HG03469 (cell line): ENCODE results near the gene DLG4.

Experiments
- ATAC-seq: cut with Tn5 transposase; IDR thresholded peaks from one replicate; pipeline ENCODE4 v1.9.1; 2021; ENCODE audit warnings: mild to moderate bottlenecking, moderate library complexity, moderate number of reproducible peaks; ENCODE audit not compliant: unreplicated experiment

The DLG4 gene

GRCh38 chr17:7215652-7216180 is 3.9 kb downstream of the DLG4 start:
- ATAC-seq: no peak

- no peak for ATAC-seq
These were observed 4.4 kb downstream of the DLG4 start for GRCh38 chr17:7215136-7215638.

GRCh38 chr17:7214300-7215135 is 5.1 kb downstream of the DLG4 start:
- ATAC-seq: peak; percentile 44

GRCh38 chr17:7213895-7214299 is 5.7 kb downstream of the DLG4 start:
- ATAC-seq: no peak

- no peak for ATAC-seq
These were observed 8.0 kb downstream of the DLG4 start for GRCh38 chr17:7211491-7212273.

GRCh38 chr17:7208754-7209460 is 10.7 kb downstream of the DLG4 start:
- ATAC-seq: no peak

GRCh38 chr17:7208027-7208571 is 11.5 kb downstream of the DLG4 start:
- ATAC-seq: no peak

- ATAC-seq: no peak
These were observed 12.3 kb downstream of the DLG4 start for GRCh38 chr17:7207120-7208001.

- no peak for ATAC-seq
These were observed 14.1 kb downstream of the DLG4 start for GRCh38 chr17:7205561-7205960.

- ATAC-seq: peak; percentile 64
These were observed 14.7 kb downstream of the DLG4 start for GRCh38 chr17:7204828-7205461.

GRCh38 chr17:7204336-7204735 is 15.3 kb downstream of the DLG4 start:
- no peak for ATAC-seq

- no peak for ATAC-seq
These were observed 16.2 kb downstream of the DLG4 start for GRCh38 chr17:7203391-7203790.

- ATAC-seq: no peak
These were observed 22.8 kb downstream of the DLG4 start for GRCh38 chr17:7196651-7197401.

GRCh38 chr17:7195971-7196370 is 23.7 kb downstream of the DLG4 start:
- ATAC-seq: no peak

- no peak for ATAC-seq
These were observed 27.2 kb downstream of the DLG4 start for GRCh38 chr17:7192271-7192937.

GRCh38 chr17:7191571-7192270 is 27.9 kb downstream of the DLG4 start:
- no peak for ATAC-seq

- ATAC-seq: no peak
These were observed 28.6 kb downstream of the DLG4 start for GRCh38 chr17:7191069-7191468.
